Liver (tissue), 9 donors: Measurements from ENCODE around the gene DDX31. TPM values are rescaled to one million over a fixed set of nuclear protein-coding genes. Genes with fewer than 3 reads are reported as not detected.
A peak's percentile ranks its signal among the peaks of the same experiment; 100 is the strongest.
"Not testable (repeated sequence)": the region's sequence is repeated elsewhere in the genome, so short reads cannot be mapped to it uniquely, and the experiment has no call there.

ENCODE experiments used
- DNase-seq: peaks from one replicate; pipeline ENCODE4 v3.0.0-alpha.2; 2017; ENCODE audit warnings: low spot score
- H3K27ac ChIP-seq, 2 donors: one replicate each; pipeline ENCODE4 v1.7.0; 2013; ENCODE audit warnings: inconsistent platforms in 2 of 2, low read length in 2 of 2, control low read depth in 1 of 2, low read depth in 1 of 2, mild to moderate bottlenecking in 1 of 2
- H3K27me3 ChIP-seq, 4 donors: one replicate each; pipeline versions ENCODE4 v1.6.1 to v1.7.0; 2013; ENCODE audit warnings: low read length in 3 of 4, inconsistent platforms in 1 of 4, mild to moderate bottlenecking in 1 of 4, moderate library complexity in 1 of 4; ENCODE audit not compliant: control insufficient read depth in 4 of 4, insufficient read depth in 4 of 4
- H3K36me3 ChIP-seq, 4 donors: one replicate each; pipeline versions ENCODE4 v1.6.1 to v1.7.0; 2013; ENCODE audit warnings: low read length in 3 of 4, mild to moderate bottlenecking in 3 of 4, low read depth in 1 of 4, moderate library complexity in 1 of 4; ENCODE audit not compliant: control insufficient read depth in 4 of 4, insufficient read depth in 3 of 4
- H3K4me1 ChIP-seq, 4 donors: one replicate each; pipeline versions ENCODE4 v1.6.1 to v1.7.0; 2013; ENCODE audit warnings: low read length in 3 of 4, mild to moderate bottlenecking in 3 of 4, moderate library complexity in 1 of 4; ENCODE audit not compliant: control insufficient read depth in 4 of 4, insufficient read depth in 4 of 4
- H3K4me3 ChIP-seq, 3 donors: one replicate each; pipeline versions ENCODE4 v1.6.1 to v1.7.0; 2013; ENCODE audit warnings: low read length in 3 of 3, control low read depth in 1 of 3, low read depth in 1 of 3, mild to moderate bottlenecking in 1 of 3
- H3K9ac ChIP-seq, 2 donors: one replicate each; pipeline ENCODE4 v1.7.0; 2013; ENCODE audit warnings: low read length in 2 of 2, mild to moderate bottlenecking in 2 of 2, moderate library complexity in 2 of 2, control low read depth in 1 of 2, low read depth in 1 of 2
- H3K9me3 ChIP-seq, 4 donors: one replicate each; pipeline versions ENCODE4 v1.6.1 to v1.7.0; 2013; ENCODE audit warnings: low read length in 3 of 4; ENCODE audit not compliant: control insufficient read depth in 4 of 4
- ATF3 ChIP-seq: IDR thresholded peaks from 2 replicates; pipeline ENCODE4 v1.6.1; 2016; ENCODE audit warnings: antibody characterized with exemption
- GABPA ChIP-seq, 2 donors: IDR thresholded peaks in 1 of 2; conservative IDR thresholded peaks in 1 of 2; 2 replicates each; pipeline ENCODE4 v1.6.1; 2016; ENCODE audit warnings: antibody characterized with exemption in 2 of 2, mild to moderate bottlenecking in 1 of 2, moderate library complexity in 1 of 2
- MAX ChIP-seq: IDR thresholded peaks from 2 replicates; pipeline ENCODE4 v1.6.1; 2016; ENCODE audit warnings: antibody characterized with exemption
- NR2F2 ChIP-seq: IDR thresholded peaks from 2 replicates; pipeline ENCODE4 v1.6.1; 2016; ENCODE audit warnings: antibody characterized with exemption
- RXRA ChIP-seq, 2 donors: IDR thresholded peaks; 2 replicates each; pipeline ENCODE4 v1.6.1; 2017 to 2018; ENCODE audit warnings: antibody characterized with exemption in 2 of 2, mild to moderate bottlenecking in 1 of 2
- SP1 ChIP-seq: IDR thresholded peaks from 2 replicates; pipeline ENCODE4 v1.6.1; 2018; ENCODE audit warnings: antibody characterized with exemption, mild to moderate bottlenecking
- YY1 ChIP-seq: IDR thresholded peaks from 2 replicates; pipeline ENCODE4 v1.6.1; 2016; ENCODE audit warnings: antibody characterized with exemption, mild to moderate bottlenecking
- WGBS: extraction: QIAGEN DNeasy Blood & Tissue Kit; methylation state at CpG from one replicate; pipeline ENCODE4 v1.1.7; 2013; 5-methylcytosine and 5-hydroxymethylcytosine counted together
- polyA plus RNA-seq, 2 donors: library from polyadenylated mRNA; stranded (reverse) in 1 of 2; unstranded in 1 of 2; fragments of 200-250 nt in 1 of 2; fragments of >200 nt in 1 of 2; fragmentation: Nextera tagmentation in 1 of 2; extraction: Ambion mirVana in 1 of 2; gene quantifications; one replicate each; pipeline versions ENCODE4 v1.2.1 to v1.2.3, GENCODE V29; 2013 to 2015
- total RNA-seq, 2 donors: library from RNA; depleted of rRNA; stranded (reverse); fragments of >200 nt; gene quantifications; one replicate each; pipeline ENCODE4 v1.2.3, GENCODE V29; 2014
- TF ChIP-seq, protein P1 (sequence below): IDR thresholded peaks from 2 replicates; pipeline ENCODE4 v1.6.1; 2016; ENCODE audit warnings: antibody characterized with exemption, mild to moderate bottlenecking
- donor health status: healthy.
- donor health status: healthy.
- donor health status: healthy.
- donor health status: healthy.
- donor health status: healthy.

DDX31 gene
- total RNA-seq (1 to 10 TPM; 4.0 to 9.6 TPM), polyA plus RNA-seq (1 to 10 TPM; 2.5 to 5.0 TPM)

- peaks cover 0 to 3% (median 0%) of the 10 kb centered on the region in 4 donors for H3K36me3 ChIP-seq
- TF ChIP-seq SP1 (no peak), MAX (peak; percentile 39), NR2F2 (no peak), YY1 (peak; percentile 81), GABPA (IDR thresholded peaks at IDR 0.05 in 1 of 2, conservative IDR thresholded peaks at IDR 0.05 in 1 of 2) (peak; percentile 44 to 83), RXRA (IDR thresholded peaks at IDR 0.05) (no peak)
- TF ChIP-seq, protein P1, sequence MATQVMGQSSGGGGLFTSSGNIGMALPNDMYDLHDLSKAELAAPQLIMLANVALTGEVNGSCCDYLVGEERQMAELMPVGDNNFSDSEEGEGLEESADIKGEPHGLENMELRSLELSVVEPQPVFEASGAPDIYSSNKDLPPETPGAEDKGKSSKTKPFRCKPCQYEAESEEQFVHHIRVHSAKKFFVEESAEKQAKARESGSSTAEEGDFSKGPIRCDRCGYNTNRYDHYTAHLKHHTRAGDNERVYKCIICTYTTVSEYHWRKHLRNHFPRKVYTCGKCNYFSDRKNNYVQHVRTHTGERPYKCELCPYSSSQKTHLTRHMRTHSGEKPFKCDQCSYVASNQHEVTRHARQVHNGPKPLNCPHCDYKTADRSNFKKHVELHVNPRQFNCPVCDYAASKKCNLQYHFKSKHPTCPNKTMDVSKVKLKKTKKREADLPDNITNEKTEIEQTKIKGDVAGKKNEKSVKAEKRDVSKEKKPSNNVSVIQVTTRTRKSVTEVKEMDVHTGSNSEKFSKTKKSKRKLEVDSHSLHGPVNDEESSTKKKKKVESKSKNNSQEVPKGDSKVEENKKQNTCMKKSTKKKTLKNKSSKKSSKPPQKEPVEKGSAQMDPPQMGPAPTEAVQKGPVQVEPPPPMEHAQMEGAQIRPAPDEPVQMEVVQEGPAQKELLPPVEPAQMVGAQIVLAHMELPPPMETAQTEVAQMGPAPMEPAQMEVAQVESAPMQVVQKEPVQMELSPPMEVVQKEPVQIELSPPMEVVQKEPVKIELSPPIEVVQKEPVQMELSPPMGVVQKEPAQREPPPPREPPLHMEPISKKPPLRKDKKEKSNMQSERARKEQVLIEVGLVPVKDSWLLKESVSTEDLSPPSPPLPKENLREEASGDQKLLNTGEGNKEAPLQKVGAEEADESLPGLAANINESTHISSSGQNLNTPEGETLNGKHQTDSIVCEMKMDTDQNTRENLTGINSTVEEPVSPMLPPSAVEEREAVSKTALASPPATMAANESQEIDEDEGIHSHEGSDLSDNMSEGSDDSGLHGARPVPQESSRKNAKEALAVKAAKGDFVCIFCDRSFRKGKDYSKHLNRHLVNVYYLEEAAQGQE = peak; percentile 46
- H3K9ac ChIP-seq = peak within 1 kb of the TSS; percentile 69 to 85
- peaks cover 2 to 27% (median 19%) of the 10 kb centered on the region in 4 donors for H3K4me1 ChIP-seq
- H3K9me3 ChIP-seq = no peaks in the 10 kb centered on the region
- peak; percentile 92 for DNase-seq
- H3K27ac ChIP-seq = peak within 1 kb of the TSS; percentile 92 to 96
- peak within 1 kb of the TSS; percentile 86 to 91 (median 88) for H3K4me3 ChIP-seq
- H3K27me3 ChIP-seq = no peaks in the 10 kb centered on the region
- under 1% methylated on average over 77 of the region's 77 CpGs for WGBS
Observed at GRCh38 chr9:132669698-132670456, at the start of gene DDX31. DDX31 (minus strand) TSS chr9:132669983; CDS start chr9:132669934, 49 bp downstream.

DNA sequence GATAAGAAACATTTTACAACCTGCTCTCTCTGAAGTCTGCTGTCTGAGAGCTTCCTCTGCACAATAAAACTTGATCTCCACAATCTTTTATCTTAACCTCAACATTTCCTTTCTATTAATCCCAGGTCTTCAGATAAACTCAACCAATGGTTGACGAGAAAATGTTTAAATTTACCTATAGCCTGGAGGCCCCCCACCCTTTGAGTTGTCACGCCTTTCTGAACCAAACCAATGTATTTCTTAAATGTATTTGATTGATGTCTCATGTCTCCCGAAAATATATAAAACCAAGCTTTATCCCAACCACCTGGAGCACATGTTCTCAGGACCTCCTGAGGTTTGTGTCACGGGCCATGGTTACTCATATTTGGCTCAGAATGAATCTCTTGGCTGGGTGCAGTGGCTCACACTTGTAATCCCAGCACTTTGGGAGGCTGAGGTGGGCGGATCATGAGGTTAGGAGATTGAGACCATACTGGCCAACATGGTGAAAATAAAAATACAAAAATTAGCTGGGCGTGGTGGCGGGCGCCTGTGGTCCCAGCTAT is 48.7 kb upstream of the DDX31 start:
- H3K36me3 ChIP-seq, DNase-seq, H3K9me3 ChIP-seq, H3K4me1 ChIP-seq, H3K27ac ChIP-seq, H3K9ac ChIP-seq, H3K27me3 ChIP-seq, H3K4me3 ChIP-seq: not testable (repeated sequence)
- WGBS = 73% methylated on average over 8 of the region's 8 CpGs

DNA sequence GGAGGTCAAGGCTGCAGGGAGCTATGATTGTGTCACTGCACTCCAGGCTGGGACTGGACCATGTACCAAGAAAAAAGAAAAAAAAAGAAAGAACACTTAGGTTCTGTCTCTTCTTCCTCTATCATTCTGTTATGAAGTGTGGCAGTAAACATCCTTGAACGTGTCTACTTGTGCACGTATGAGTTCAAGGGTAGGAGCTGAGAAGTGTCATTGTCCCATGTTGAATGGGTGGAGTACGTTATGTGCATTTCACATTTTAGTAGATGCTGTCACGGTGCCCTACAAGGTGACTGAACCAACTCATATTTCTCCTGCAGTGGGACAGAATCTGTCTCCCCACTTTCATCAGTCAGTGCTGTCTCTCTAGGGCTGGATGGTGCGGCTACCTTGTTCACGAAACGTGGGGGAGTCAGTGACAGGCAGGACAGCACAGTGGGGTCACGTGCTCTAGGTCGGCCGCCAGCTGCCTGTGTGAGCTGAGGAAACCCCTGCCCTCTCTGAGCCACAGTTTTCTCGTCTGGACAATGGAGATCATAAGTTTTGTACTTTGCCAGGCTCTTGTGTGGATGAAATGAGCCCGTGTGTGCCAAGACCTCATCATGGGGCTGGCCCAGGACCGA is 47.7 kb upstream of the DDX31 start:
- H3K27me3 ChIP-seq = peaks cover 0 to 4% (median 0%) of the 10 kb centered on the region in 4 donors
- DNase-seq = no peak
- H3K9me3 ChIP-seq = no peaks in the 10 kb centered on the region
- no peak overlapping the region for H3K4me3 ChIP-seq
- H3K9ac ChIP-seq = no peak overlapping the region
- 71% methylated on average over 13 of the region's 13 CpGs for WGBS
- no peaks in the 10 kb centered on the region for H3K36me3 ChIP-seq
- H3K27ac ChIP-seq = no peak overlapping the region
- no peak for TF ChIP-seq ATF3
- TF ChIP-seq MAX = no peak
- TF ChIP-seq YY1 = no peak
- TF ChIP-seq RXRA (IDR thresholded peaks at IDR 0.05) = no peak
- TF ChIP-seq SP1 = no peak
- no peaks in the 10 kb centered on the region for H3K4me1 ChIP-seq
